NCI-H1048 (cell line): ENCODE results near the gene KRT80.

Experiments used
- DNase-seq: peaks from one replicate; lab custom pipeline; 2025; lab: John Stamatoyannopoulos, UW

Gene KRT80

DNA sequence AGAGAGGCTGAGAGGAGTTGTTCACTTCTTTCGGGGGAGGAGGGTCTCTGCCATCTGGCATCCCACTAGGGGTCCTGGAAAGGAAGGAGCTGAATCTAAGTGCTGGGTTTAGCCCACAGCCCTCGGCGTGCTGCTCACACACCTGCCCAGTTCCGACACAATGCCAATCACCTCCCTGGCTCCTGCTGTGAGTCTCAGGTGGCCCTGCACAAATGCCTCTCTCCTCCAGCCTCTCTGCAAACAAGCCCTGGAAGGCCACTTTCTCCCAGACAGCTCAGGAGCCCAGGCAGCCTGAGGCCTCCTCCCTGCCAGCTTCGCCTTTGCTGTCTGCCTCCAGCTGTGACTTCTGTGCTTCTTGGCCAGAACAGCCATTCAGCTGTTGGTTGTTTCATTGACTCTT lies 61.1 kb downstream of the KRT80 start:
- DNase-seq = no peak

GRCh38 chr12:52127683-52128450 lies 63.9 kb downstream of the KRT80 start:
- DNase-seq = no peak

- DNase-seq = no peak
Observed at GRCh38 chr12:52126605-52127578, 64.9 kb downstream of the KRT80 start.

DNA sequence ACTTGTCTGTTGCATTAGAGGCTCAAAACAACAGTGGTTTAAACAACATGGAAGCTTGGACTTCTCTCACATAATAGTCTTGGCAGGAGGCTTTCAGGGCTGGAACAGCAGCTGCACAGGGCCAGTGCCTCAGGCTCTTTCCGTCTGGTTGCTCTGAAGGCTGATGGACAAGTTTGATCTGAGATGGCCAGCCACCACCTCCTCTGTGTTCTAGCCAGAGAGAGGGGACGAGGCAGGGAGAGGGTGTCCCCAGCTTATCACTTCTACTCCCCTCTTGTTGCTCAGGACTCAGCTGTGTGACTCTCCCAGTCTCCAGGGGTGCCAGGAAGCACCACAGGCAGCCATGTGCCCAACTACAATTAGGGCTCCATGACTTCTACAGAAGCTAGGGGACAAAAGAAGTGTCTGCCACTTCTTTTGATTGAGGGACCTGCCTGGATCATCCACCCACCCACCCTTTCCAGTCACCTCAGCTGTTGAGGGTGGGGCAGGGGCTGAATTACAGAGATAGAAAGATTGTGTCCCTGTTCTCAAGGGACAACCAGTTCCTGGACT lies 65.7 kb downstream of the KRT80 start:
- DNase-seq = no peak

- no peak for DNase-seq
Observed at GRCh38 chr12:52125476-52125900, 66.3 kb downstream of the KRT80 start.

- no peak for DNase-seq
Observed at GRCh38 chr12:52123487-52124186, 68.2 kb downstream of the KRT80 start.

DNA sequence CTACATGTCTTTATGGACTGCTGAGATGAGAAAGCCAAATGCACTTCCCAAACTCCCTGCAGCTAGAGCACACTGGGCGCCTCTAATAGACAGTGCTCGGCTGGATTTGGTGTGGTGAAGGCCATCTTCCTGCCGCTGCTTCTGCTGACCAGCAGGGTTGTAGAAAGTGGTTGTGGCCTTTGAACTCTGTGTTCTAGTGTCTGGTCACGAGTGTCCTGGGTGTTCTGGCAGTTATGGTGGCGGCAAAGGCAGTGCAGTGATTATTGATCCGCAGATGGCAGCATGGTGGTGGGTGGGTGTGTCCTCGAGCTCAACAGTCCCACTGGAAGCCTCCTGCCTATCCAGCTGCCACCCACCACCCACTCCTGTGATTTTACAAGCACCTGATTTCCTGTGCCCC lies 68.9 kb downstream of the KRT80 start:
- DNase-seq = no peak

DNA sequence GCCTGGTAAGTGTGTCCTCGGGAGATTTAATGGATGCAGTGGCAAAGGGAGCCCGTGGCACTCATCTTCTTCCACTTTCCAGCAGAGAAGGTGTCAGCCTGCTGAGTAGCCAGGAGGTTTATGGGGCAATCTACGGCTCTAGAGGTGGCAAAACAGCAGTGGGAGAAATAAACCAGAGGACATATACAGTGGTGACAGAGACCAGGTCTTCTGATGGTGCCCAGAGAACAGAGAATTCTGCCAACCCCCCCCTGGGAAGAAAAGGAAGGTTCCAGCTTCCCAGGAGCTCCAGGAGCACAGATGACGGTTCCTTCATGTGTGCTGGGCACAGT lies 69.3 kb downstream of the KRT80 start:
- no peak for DNase-seq

GRCh38 chr12:52121824-52122539 lies 69.8 kb downstream of the KRT80 start:
- DNase-seq = no peak

- no peak for DNase-seq
Observed at GRCh38 chr12:52120951-52121823, 70.6 kb downstream of the KRT80 start.

DNA sequence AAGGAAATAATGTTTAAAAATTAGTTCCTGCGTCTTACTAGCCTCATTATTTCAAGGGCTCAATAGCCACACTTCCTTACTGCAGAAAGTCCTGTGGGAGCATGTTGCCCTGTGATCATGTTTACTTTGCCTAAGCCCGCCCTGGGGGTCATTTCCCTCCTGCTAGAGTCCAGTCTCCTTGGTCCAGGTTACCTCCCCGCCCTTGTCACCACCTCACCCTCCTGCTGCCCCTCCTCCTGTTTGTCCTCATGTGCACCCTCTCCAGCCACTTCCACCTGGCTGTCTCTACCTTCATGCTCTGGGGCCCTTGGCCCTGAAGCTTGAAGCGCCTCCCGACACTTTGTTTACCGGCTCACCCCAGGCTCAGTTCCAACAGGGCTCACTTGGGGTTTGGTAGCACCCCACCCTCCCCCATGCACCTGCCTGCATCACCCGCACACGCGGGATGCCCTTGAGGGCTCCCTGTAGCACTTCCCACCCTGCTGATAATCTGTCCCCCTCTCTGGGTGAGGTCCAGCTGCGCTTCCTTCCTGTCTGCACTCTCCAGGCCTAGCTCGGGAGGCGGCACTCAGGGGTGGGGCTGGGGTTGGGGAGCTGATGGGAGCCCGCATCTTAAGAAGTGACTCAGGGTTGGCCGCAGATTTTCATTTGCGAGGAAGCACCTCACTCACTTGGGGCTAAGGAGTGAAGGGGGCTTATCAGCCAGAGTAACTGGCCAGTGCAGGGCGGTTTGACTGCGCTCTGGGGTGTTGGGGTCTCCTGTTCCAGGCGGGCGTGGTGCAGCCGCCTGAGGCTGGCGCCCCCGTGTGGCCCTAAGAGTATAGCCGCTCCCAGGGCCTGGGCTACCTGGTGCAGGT lies 72.2 kb downstream of the KRT80 start:
- DNase-seq = no peak
